HCT116 (cell line): ENCODE results near the gene LYSET. TPM values are rescaled to one million over a fixed set of nuclear protein-coding genes. Genes with fewer than 3 reads are reported as not detected.
A peak's percentile ranks its signal among the peaks of the same experiment; 100 is the strongest.

Experiments
- ATAC-seq: fragments of 200-7000 bp; cut with Tn5 transposase; 2 replicates; pipeline ENCODE4 v1.9.1; 2020; ENCODE audit warnings: mild to moderate bottlenecking, moderate library complexity
- BruUV-seq: library from RNA; stranded (reverse); fragments of 400-500 nt; replicated peaks from 2 replicates; lab custom pipeline; 2021; lab: Mats Ljungman, UMichigan
- CTCF ChIA-PET: fragments of 300-600 bp; sonication (Branson Sonifier 250); formaldehyde crosslinking; loops from one replicate; lab custom pipeline; 2021; ENCODE audit warnings: antibody characterized with exemption; lab: Charles Lee
- POLR2A ChIA-PET: fragments of 300-600, 350-600 bp; sonication (Branson Sonifier 250); formaldehyde crosslinking; loops from one replicate; lab custom pipeline; 2021; ENCODE audit warnings: antibody characterized with exemption; lab: Charles Lee
- RAD21 ChIA-PET, 2 experiments: fragments of 300-600 bp; sonication (Branson Sonifier 250); formaldehyde crosslinking; loops; one replicate each; lab custom pipeline; 2023; ENCODE audit warnings: low total read pairs in 2 of 2; ENCODE audit not compliant: uncharacterized antibody in 2 of 2, unreplicated experiment in 2 of 2, low non-redundant PET in 1 of 2; lab: Charles Lee
- DNase-seq: peaks from one replicate; pipeline ENCODE4 v3.0.0-alpha.2; 2010; ENCODE audit warnings: low read depth, low spot score
- H2AFZ ChIP-seq: fragments of 200-600 bp; shearing (Covaris generic), sonication (generic); 2 replicates; pipeline ENCODE4 v1.6.1; 2017; ENCODE audit warnings: low read depth, mixed run types, mixed read lengths, antibody characterized with exemption, low read length; ENCODE audit not compliant: poor library complexity, severe bottlenecking
- H3K27ac ChIP-seq: 2 replicates; pipeline ENCODE4 v1.5.1; 2012; ENCODE audit warnings: low read depth, low read length
- H3K27me3 ChIP-seq: fragments of 200-600 bp; sonication (generic); 2 replicates; pipeline ENCODE4 v1.6.1; 2016; ENCODE audit warnings: mixed run types, low read length, mixed read lengths; ENCODE audit not compliant: insufficient read depth
- H3K36me3 ChIP-seq, 2 experiments: fragments of 200-500 bp in 1 of 2; fragments of 200-600 bp in 1 of 2; sonication (Bioruptor generic) in 1 of 2; sonication (generic) in 1 of 2; 2 replicates each; pipeline versions ENCODE4 v1.5.1 to v1.6.1; 2014 to 2016; ENCODE audit warnings: low read length in 2 of 2, inconsistent platforms in 1 of 2, mixed read lengths in 1 of 2, mixed run types in 1 of 2; ENCODE audit not compliant: insufficient read depth in 2 of 2, control insufficient read depth in 1 of 2
- H3K4me1 ChIP-seq, 2 experiments: fragments of 200-600 bp in 1 of 2; sonication (generic) in 1 of 2; 2 replicates each; pipeline versions ENCODE4 v1.5.1 to v1.6.1; 2012 to 2017; ENCODE audit warnings: low read length in 2 of 2, inconsistent platforms in 1 of 2, mild to moderate bottlenecking in 1 of 2, mixed read lengths in 1 of 2, mixed run types in 1 of 2, moderate library complexity in 1 of 2; ENCODE audit not compliant: insufficient read depth in 2 of 2, control insufficient read depth in 1 of 2
- H3K4me2 ChIP-seq: fragments of 200-600 bp; sonication (generic); 2 replicates; pipeline ENCODE4 v1.6.1; 2017; ENCODE audit warnings: mixed run types, low read length, mixed read lengths
- H3K4me3 ChIP-seq, 2 experiments: fragments of 200-600 bp in 1 of 2; sonication (generic) in 1 of 2; replicated peaks in 1 of 2; 2 replicates each; pipeline ENCODE4 v1.5.1; 2011 to 2016; ENCODE audit warnings: low read length in 2 of 2, control low read depth in 1 of 2, low read depth in 1 of 2, mild to moderate bottlenecking in 1 of 2, mixed read lengths in 1 of 2, mixed run types in 1 of 2
- H3K79me2 ChIP-seq: fragments of 200-600 bp; sonication (generic); 2 replicates; pipeline ENCODE4 v1.6.1; 2017; ENCODE audit warnings: mild to moderate bottlenecking, mixed run types, low read length, moderate library complexity, mixed read lengths; ENCODE audit not compliant: insufficient read depth
- H3K9ac ChIP-seq: fragments of 200-600 bp; sonication (generic); 2 replicates; pipeline ENCODE4 v1.6.1; 2016; ENCODE audit warnings: low read length, mixed read lengths
- H3K9me2 ChIP-seq: fragments of 200-600 bp; sonication (generic), shearing (Covaris generic); 2 replicates; pipeline ENCODE4 v1.6.1; 2017; ENCODE audit warnings: mixed run types, mild to moderate bottlenecking, moderate library complexity; ENCODE audit not compliant: insufficient read depth
- H3K9me3 ChIP-seq, 2 experiments: fragments of 200-500 bp in 1 of 2; fragments of 200-600 bp in 1 of 2; sonication (Bioruptor generic) in 1 of 2; sonication (generic) in 1 of 2; 2 replicates each; pipeline ENCODE4 v1.6.1; 2014 to 2017; ENCODE audit warnings: low read length in 2 of 2, mixed read lengths in 2 of 2, inconsistent platforms in 1 of 2, low read depth in 1 of 2, mild to moderate bottlenecking in 1 of 2, mixed run types in 1 of 2, moderate library complexity in 1 of 2; ENCODE audit not compliant: control insufficient read depth in 1 of 2, insufficient read depth in 1 of 2
- H4K20me1 ChIP-seq: fragments of 200-600 bp; sonication (generic), shearing (Covaris generic); 2 replicates; pipeline ENCODE4 v1.6.1; 2017; ENCODE audit warnings: mixed run types, mild to moderate bottlenecking, moderate library complexity; ENCODE audit not compliant: insufficient read depth
- EGR1 ChIP-seq: IDR thresholded peaks from 2 replicates; pipeline ENCODE4 v1.6.1; 2012; ENCODE audit warnings: low read depth
- ELF1 ChIP-seq: IDR thresholded peaks from 2 replicates; pipeline ENCODE4 v1.6.1; 2012; ENCODE audit warnings: low read depth, borderline replicate concordance
- POLR2A ChIP-seq: IDR thresholded peaks from 2 replicates; pipeline ENCODE4 v1.7.0; 2011; ENCODE audit warnings: borderline replicate concordance; ENCODE audit not compliant: insufficient read depth, insufficient read length; ENCODE audit errors: extremely low read depth
- RAD21 ChIP-seq: IDR thresholded peaks from 2 replicates; pipeline ENCODE4 v1.6.1; 2012; ENCODE audit warnings: low read depth, mild to moderate bottlenecking
- ZBTB33 ChIP-seq: IDR thresholded peaks from 2 replicates; pipeline ENCODE4 v1.6.1; 2011; ENCODE audit warnings: mild to moderate bottlenecking, low read length, moderate library complexity; ENCODE audit not compliant: insufficient replicate concordance; ENCODE audit errors: extremely low read depth
- ZFX ChIP-seq: fragments of 450-650 bp; IDR thresholded peaks from 2 replicates; pipeline ENCODE4 v1.6.1; 2017
- intact Hi-C: fragments of 100-400 bp; cut with micrococcal nuclease; formaldehyde crosslinking; loops from 2 replicates; pipeline ENCODE4 v1.10.0; 2022
- total RNA-seq: library from RNA; stranded (reverse); gene quantifications from one replicate; pipeline ENCODE4 v1.2.1, GENCODE V29; 2021; ENCODE audit not compliant: unreplicated experiment
- TF ChIP-seq, protein P1 (sequence below), 3 experiments: fragments of 200-600 bp in 1 of 3; sonication (generic) in 1 of 3; IDR thresholded peaks in 2 of 3; conservative IDR thresholded peaks in 1 of 3; 2 replicates each; pipeline ENCODE4 v1.5.1; 2012 to 2017; ENCODE audit warnings: low read depth in 2 of 3, low read length in 2 of 3, antibody characterized with exemption in 1 of 3, borderline replicate concordance in 1 of 3, control low read depth in 1 of 3, mild to moderate bottlenecking in 1 of 3, mixed read lengths in 1 of 3, mixed run types in 1 of 3, moderate library complexity in 1 of 3; ENCODE audit not compliant: insufficient read depth in 1 of 3

LYSET gene
- total RNA-seq, 1 experiment from 2014 or later: 19.5 TPM

- Histone ChIP-seq H3K4me3 (peak overlapping the region; percentile 74 to 97), H2AFZ (no peak overlapping the region), H3K4me2 (peak overlapping the region; percentile 87), H3K9ac (peak overlapping the region; percentile 91), H3K4me1 (peaks cover 7 to 23% of the 10 kb centered on the region in 2 experiments), H3K9me3 (no peaks in the 10 kb centered on the region), H3K27ac (peak overlapping the region; percentile 83), H4K20me1 (no peaks in the 10 kb centered on the region), H3K9me2 (no peaks in the 10 kb centered on the region), H3K36me3 (peaks cover 5 to 7% of the 10 kb centered on the region in 2 experiments; a peak in 3 of 4 replicates)
- intact Hi-C loops: loop anchor here (1.0 to 5.0 kb wide), 2 partner anchors 95 to 337 kb away; no protein-coding TSS in a partner anchor
- TSS peak; percentile 57 for BruUV-seq
- no peak for DNase-seq
- CTCF ChIA-PET: interaction anchor here (0.6 to 2.1 kb wide), 11 partner anchors 8 to 411 kb away, joined by 3 to 19 read pairs (median 3); partner anchors contain the start of genes LYSET and MOAP1
- POLR2A ChIA-PET: interaction anchor here (0.5 to 1.5 kb wide), 3 partner anchors 15 to 329 kb away, joined by 3 to 4 read pairs (median 3); no protein-coding TSS in a partner anchor
- RAD21 ChIA-PET: interaction anchor here (0.7 to 1.2 kb wide), 4 partner anchors 94 to 411 kb away, joined by 3 to 5 read pairs (median 4); no protein-coding TSS in a partner anchor
- peak; percentile 71 for ATAC-seq
- TF ChIP-seq ZBTB33: no peak
- TF ChIP-seq ZFX: peak; percentile 52
- peak; percentile 62 for TF ChIP-seq RAD21
- no peak for TF ChIP-seq ELF1
- peak; percentile 47; the same call in 1 of the 2 replicates for TF ChIP-seq EGR1
- TF ChIP-seq, protein P1, sequence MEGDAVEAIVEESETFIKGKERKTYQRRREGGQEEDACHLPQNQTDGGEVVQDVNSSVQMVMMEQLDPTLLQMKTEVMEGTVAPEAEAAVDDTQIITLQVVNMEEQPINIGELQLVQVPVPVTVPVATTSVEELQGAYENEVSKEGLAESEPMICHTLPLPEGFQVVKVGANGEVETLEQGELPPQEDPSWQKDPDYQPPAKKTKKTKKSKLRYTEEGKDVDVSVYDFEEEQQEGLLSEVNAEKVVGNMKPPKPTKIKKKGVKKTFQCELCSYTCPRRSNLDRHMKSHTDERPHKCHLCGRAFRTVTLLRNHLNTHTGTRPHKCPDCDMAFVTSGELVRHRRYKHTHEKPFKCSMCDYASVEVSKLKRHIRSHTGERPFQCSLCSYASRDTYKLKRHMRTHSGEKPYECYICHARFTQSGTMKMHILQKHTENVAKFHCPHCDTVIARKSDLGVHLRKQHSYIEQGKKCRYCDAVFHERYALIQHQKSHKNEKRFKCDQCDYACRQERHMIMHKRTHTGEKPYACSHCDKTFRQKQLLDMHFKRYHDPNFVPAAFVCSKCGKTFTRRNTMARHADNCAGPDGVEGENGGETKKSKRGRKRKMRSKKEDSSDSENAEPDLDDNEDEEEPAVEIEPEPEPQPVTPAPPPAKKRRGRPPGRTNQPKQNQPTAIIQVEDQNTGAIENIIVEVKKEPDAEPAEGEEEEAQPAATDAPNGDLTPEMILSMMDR (IDR thresholded peaks at IDR 0.05 in 2 of 3, conservative IDR thresholded peaks at IDR 0.05 in 1 of 3; ENCODE audit: borderline replicate concordance in 1 of 3, insufficient read depth in 1 of 3, low read depth in 2 of 3, low read length in 2 of 3): peak; percentile 31 to 47 (median 35); a peak in 4 of 6 replicates
- TF ChIP-seq POLR2A: no peak
- TF ChIP-seq, all 23 proteins: peak for 4
- Histone ChIP-seq H3K27me3 (no peaks in the 10 kb centered on the region), H3K79me2 (peaks cover 71% of the 10 kb centered on the region)
Observed at GRCh38 chr14:93207468-93208308, 22.6 kb downstream of the LYSET start.
